Breast epithelium (tissue), 4 donors: ENCODE data around the gene MACROD2. TPM values are rescaled to one million over a fixed set of nuclear protein-coding genes. Genes with fewer than 3 reads are reported as not detected.

Experiments
- DNase-seq, 2 donors: peaks; one replicate each; pipeline ENCODE4 v3.0.0-alpha.2; 2019; ENCODE audit warnings: low spot score in 2 of 2
- H3K27ac ChIP-seq, 2 donors: fragments of 200-600 bp; sonication (generic) in 1 of 2; one replicate each; pipeline ENCODE4 v1.5.1; 2016 to 2019; ENCODE audit warnings: mild to moderate bottlenecking in 1 of 2
- H3K27me3 ChIP-seq, 2 donors: fragments of 200-600 bp; sonication (generic) in 1 of 2; one replicate each; pipeline versions ENCODE4 v1.5.1 to v1.6.0; 2017 to 2019; ENCODE audit warnings: control low read depth in 1 of 2, mild to moderate bottlenecking in 1 of 2
- H3K36me3 ChIP-seq: fragments of 200-600 bp; one replicate; pipeline ENCODE4 v1.5.1; 2019
- H3K4me1 ChIP-seq, 2 donors: fragments of 200-600 bp; sonication (generic); one replicate each; pipeline ENCODE4 v1.5.1; 2016 to 2019; ENCODE audit warnings: control low read depth in 1 of 2
- H3K4me3 ChIP-seq, 3 donors: fragments of 200-600 bp; sonication (generic); 1 replicate in 2 of 3; 2 replicates in 1 of 3; pipeline ENCODE4 v1.5.1; 2016 to 2019; ENCODE audit warnings: mild to moderate bottlenecking in 3 of 3, moderate library complexity in 2 of 3
- H3K9me3 ChIP-seq, 2 donors: fragments of 200-600 bp; sonication (generic) in 1 of 2; one replicate each; pipeline ENCODE4 v1.5.1; 2016 to 2019; ENCODE audit warnings: control low read depth in 1 of 2
- POLR2A ChIP-seq: fragments of 450-650 bp; IDR thresholded peaks from one replicate; pipeline ENCODE4 v1.6.1; 2016; ENCODE audit warnings: antibody characterized with exemption, mild to moderate bottlenecking, moderate library complexity
- POLR2AphosphoS5 ChIP-seq, 3 donors: sonication (generic); formaldehyde crosslinking; IDR thresholded peaks; one replicate each; pipeline ENCODE4 v1.6.1; 2017; ENCODE audit warnings: antibody characterized with exemption in 3 of 3
- intact Hi-C: fragments of 100-400 bp; cut with DNase I; formaldehyde crosslinking; loops from one replicate; pipeline ENCODE4 v1.15.1; 2023; ENCODE audit warnings: low total_unique reads
- total RNA-seq, 3 donors: library from RNA; depleted of rRNA; stranded (reverse); fragments of >200 nt; gene quantifications; one replicate each; pipeline ENCODE4 v1.1.0, GENCODE V29; 2016
- TF ChIP-seq, protein P1 (sequence below), 3 donors: fragments of 450-650 bp; IDR thresholded peaks; one replicate each; pipeline ENCODE4 v1.5.1; 2016 to 2017; ENCODE audit warnings: antibody characterized with exemption in 3 of 3, mild to moderate bottlenecking in 3 of 3, moderate library complexity in 3 of 3

MACROD2 gene
- total RNA-seq, 3 donors from 2014 or later: 6.7 to 26.8 (median 8.8) TPM

DNA sequence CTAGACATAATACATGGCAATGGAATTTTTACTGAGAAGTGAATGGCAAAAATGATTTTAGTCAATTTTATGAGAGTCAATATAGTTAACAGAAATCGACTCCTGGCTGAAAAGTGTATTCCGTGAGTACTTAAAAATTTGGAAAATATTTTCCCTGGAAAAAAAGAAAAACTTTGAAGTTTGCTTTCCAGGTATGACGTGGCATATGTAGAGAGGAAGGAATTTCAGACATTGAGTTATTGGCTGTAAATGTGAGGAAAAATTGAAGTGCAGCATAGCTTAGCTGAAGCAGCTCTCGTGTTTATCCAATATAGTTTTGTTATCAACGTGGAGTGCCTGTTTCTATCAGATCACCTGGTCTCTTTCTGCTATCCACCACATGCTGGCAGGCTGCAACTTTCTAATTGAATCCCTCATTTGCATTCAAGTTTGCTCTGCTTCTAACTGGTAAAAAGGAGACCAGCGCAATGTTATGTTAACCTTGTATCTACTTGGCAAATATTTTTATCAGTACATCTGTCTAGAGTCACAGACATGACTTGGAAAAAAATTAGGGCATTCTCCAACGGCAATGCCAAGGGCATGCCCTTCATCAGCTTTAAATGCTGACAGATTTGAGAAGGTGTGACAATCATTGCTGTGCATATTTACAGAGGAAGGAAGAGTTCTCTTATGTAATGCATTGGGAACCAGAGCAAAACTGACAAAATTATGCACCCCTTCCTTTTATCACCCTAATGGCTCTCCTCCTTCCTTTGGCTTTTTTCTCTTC, 1444.9 kb downstream of the MACROD2 start:
- Histone ChIP-seq H3K27me3 (no peaks in the 10 kb centered on the region), H3K4me1 (no peaks in the 10 kb centered on the region), H3K4me3 (no peak overlapping the region), H3K36me3 (no peaks in the 10 kb centered on the region), H3K27ac (no peak overlapping the region), H3K9me3 (no peaks in the 10 kb centered on the region)
- TF ChIP-seq, protein P1, sequence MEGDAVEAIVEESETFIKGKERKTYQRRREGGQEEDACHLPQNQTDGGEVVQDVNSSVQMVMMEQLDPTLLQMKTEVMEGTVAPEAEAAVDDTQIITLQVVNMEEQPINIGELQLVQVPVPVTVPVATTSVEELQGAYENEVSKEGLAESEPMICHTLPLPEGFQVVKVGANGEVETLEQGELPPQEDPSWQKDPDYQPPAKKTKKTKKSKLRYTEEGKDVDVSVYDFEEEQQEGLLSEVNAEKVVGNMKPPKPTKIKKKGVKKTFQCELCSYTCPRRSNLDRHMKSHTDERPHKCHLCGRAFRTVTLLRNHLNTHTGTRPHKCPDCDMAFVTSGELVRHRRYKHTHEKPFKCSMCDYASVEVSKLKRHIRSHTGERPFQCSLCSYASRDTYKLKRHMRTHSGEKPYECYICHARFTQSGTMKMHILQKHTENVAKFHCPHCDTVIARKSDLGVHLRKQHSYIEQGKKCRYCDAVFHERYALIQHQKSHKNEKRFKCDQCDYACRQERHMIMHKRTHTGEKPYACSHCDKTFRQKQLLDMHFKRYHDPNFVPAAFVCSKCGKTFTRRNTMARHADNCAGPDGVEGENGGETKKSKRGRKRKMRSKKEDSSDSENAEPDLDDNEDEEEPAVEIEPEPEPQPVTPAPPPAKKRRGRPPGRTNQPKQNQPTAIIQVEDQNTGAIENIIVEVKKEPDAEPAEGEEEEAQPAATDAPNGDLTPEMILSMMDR (IDR thresholded peaks at IDR 0.05): no peak
- TF ChIP-seq POLR2A (no peak), POLR2AphosphoS5 (IDR thresholded peaks at IDR 0.05) (no peak)
- intact Hi-C loops: no loop called here
- DNase-seq: no peak

- TF ChIP-seq POLR2A: no peak
- TF ChIP-seq, protein P1 (IDR thresholded peaks at IDR 0.05): no peak
- TF ChIP-seq POLR2AphosphoS5 (IDR thresholded peaks at IDR 0.05): no peak
- Histone ChIP-seq H3K4me3 (no peak overlapping the region), H3K36me3 (no peaks in the 10 kb centered on the region), H3K27me3 (no peaks in the 10 kb centered on the region), H3K27ac (no peak overlapping the region), H3K9me3 (no peaks in the 10 kb centered on the region), H3K4me1 (no peaks in the 10 kb centered on the region)
- intact Hi-C loops: no loop called here
- DNase-seq: no peak
These were observed 1449.9 kb downstream of the MACROD2 start for GRCh38 chr20:15445056-15445840.

- Histone ChIP-seq H3K4me3 (no peak overlapping the region), H3K9me3 (no peaks in the 10 kb centered on the region), H3K36me3 (no peaks in the 10 kb centered on the region), H3K27ac (no peak overlapping the region), H3K27me3 (no peaks in the 10 kb centered on the region), H3K4me1 (no peaks in the 10 kb centered on the region)
- intact Hi-C loops: no loop called here
- TF ChIP-seq, protein P1 (IDR thresholded peaks at IDR 0.05): no peak
- no peak for TF ChIP-seq POLR2AphosphoS5 (IDR thresholded peaks at IDR 0.05)
- no peak for TF ChIP-seq POLR2A
- DNase-seq: peak; percentile 51 to 54
These were observed 1451.1 kb downstream of the MACROD2 start for GRCh38 chr20:15446373-15446772.

- H3K27me3 ChIP-seq: no peaks in the 10 kb centered on the region
- no peaks in the 10 kb centered on the region for H3K4me1 ChIP-seq
- H3K4me3 ChIP-seq: no peak overlapping the region
- no peak overlapping the region for H3K27ac ChIP-seq
- no peaks in the 10 kb centered on the region for H3K36me3 ChIP-seq
- no peak for DNase-seq
- intact Hi-C loops: no loop called here
- TF ChIP-seq, protein P1 (IDR thresholded peaks at IDR 0.05): no peak
- TF ChIP-seq POLR2A (no peak), POLR2AphosphoS5 (IDR thresholded peaks at IDR 0.05) (no peak)
- H3K9me3 ChIP-seq: no peaks in the 10 kb centered on the region
These were observed 1452.2 kb downstream of the MACROD2 start for GRCh38 chr20:15447549-15447948.

- Histone ChIP-seq H3K4me1 (no peaks in the 10 kb centered on the region), H3K36me3 (no peaks in the 10 kb centered on the region), H3K27ac (no peak overlapping the region), H3K4me3 (no peak overlapping the region), H3K9me3 (no peaks in the 10 kb centered on the region), H3K27me3 (no peaks in the 10 kb centered on the region)
- TF ChIP-seq POLR2AphosphoS5 (IDR thresholded peaks at IDR 0.05): no peak
- no peak for TF ChIP-seq POLR2A
- TF ChIP-seq, protein P1 (IDR thresholded peaks at IDR 0.05): no peak
- DNase-seq: no peak
- intact Hi-C loops: no loop called here
These were observed 1453.7 kb downstream of the MACROD2 start for GRCh38 chr20:15449061-15449460.
